H9 (cell line): ENCODE measurements around the gene TCFL5. TPM values are rescaled to one million over a fixed set of nuclear protein-coding genes. Genes with fewer than 3 reads are reported as not detected.
A peak's percentile ranks its signal among the peaks of the same experiment; 100 is the strongest.

Source experiments
- DNase-seq: peaks from one replicate; pipeline ENCODE4 v3.0.0-alpha.2; 2017
- H2AFZ ChIP-seq: one replicate; pipeline ENCODE4 v1.6.1; 2013; ENCODE audit warnings: mild to moderate bottlenecking, low read length, control low read depth, moderate library complexity
- H2AK5ac ChIP-seq: 2 replicates; pipeline ENCODE4 v1.6.1; 2013; ENCODE audit warnings: low read length, control low read depth, mixed read lengths; ENCODE audit not compliant: insufficient read length
- H2BK120ac ChIP-seq: one replicate; pipeline ENCODE4 v1.6.1; 2013; ENCODE audit warnings: low read depth, mild to moderate bottlenecking, low read length, control low read depth, inconsistent platforms; ENCODE audit not compliant: poor library complexity, severe bottlenecking
- H2BK12ac ChIP-seq: 2 replicates; pipeline ENCODE4 v1.6.1; 2013; ENCODE audit warnings: low read length, control low read depth, mixed read lengths, low read depth; ENCODE audit not compliant: insufficient read length
- H2BK15ac ChIP-seq: 2 replicates; pipeline ENCODE4 v1.6.1; 2013; ENCODE audit warnings: low read depth, low read length, control low read depth
- H2BK20ac ChIP-seq: one replicate; pipeline ENCODE4 v1.6.1; 2013; ENCODE audit warnings: low read depth, mild to moderate bottlenecking, low read length, control low read depth, inconsistent platforms; ENCODE audit not compliant: poor library complexity, severe bottlenecking
- H2BK5ac ChIP-seq: 2 replicates; pipeline ENCODE4 v1.6.1; 2013; ENCODE audit warnings: low read length, control low read depth, mixed read lengths; ENCODE audit not compliant: insufficient read length
- H3K14ac ChIP-seq: 2 replicates; pipeline ENCODE4 v1.6.1; 2013; ENCODE audit warnings: low read length, control low read depth; ENCODE audit not compliant: insufficient read depth
- H3K18ac ChIP-seq: 2 replicates; pipeline ENCODE4 v1.6.1; 2013; ENCODE audit warnings: low read depth, mild to moderate bottlenecking, mixed read lengths, low read length, control low read depth; ENCODE audit not compliant: insufficient read length
- H3K23ac ChIP-seq: 2 replicates; pipeline ENCODE4 v1.6.1; 2013; ENCODE audit warnings: low read length, control low read depth, mixed read lengths, low read depth; ENCODE audit not compliant: insufficient read length
- H3K23me2 ChIP-seq: 2 replicates; pipeline ENCODE4 v1.6.1; 2013; ENCODE audit warnings: low read depth, mild to moderate bottlenecking, mixed read lengths, low read length, control low read depth; ENCODE audit not compliant: insufficient read length, poor library complexity, severe bottlenecking
- H3K27ac ChIP-seq: 2 replicates; pipeline ENCODE4 v1.5.1; 2013; ENCODE audit warnings: low read length, control low read depth, mixed read lengths, low read depth; ENCODE audit not compliant: insufficient read length
- H3K27me3 ChIP-seq: 2 replicates; pipeline ENCODE4 v1.6.1; 2013; ENCODE audit warnings: low read length, control low read depth, inconsistent platforms; ENCODE audit not compliant: insufficient read depth
- H3K4ac ChIP-seq: 2 replicates; pipeline ENCODE4 v1.6.1; 2013; ENCODE audit warnings: low read depth, mild to moderate bottlenecking, control low read depth, inconsistent platforms, low read length, moderate library complexity
- H3K4me1 ChIP-seq: 2 replicates; pipeline ENCODE4 v1.6.1; 2013; ENCODE audit warnings: low read length, control low read depth, inconsistent platforms; ENCODE audit not compliant: insufficient read depth
- H3K4me2 ChIP-seq: 2 replicates; pipeline ENCODE4 v1.6.1; 2013; ENCODE audit warnings: low read length, control low read depth, mixed read lengths; ENCODE audit not compliant: insufficient read length, insufficient read depth
- H3K56ac ChIP-seq: 2 replicates; pipeline ENCODE4 v1.6.1; 2013; ENCODE audit warnings: low read depth, mild to moderate bottlenecking, mixed read lengths, low read length, control low read depth; ENCODE audit not compliant: insufficient read length
- H3K79me1 ChIP-seq: 2 replicates; pipeline ENCODE4 v1.6.1; 2013; ENCODE audit warnings: low read depth, mild to moderate bottlenecking, moderate library complexity, low read length, control low read depth, inconsistent platforms; ENCODE audit not compliant: insufficient read depth, poor library complexity, severe bottlenecking
- H3K79me2 ChIP-seq: 2 replicates; pipeline ENCODE4 v1.6.1; 2013; ENCODE audit warnings: low read length, control low read depth, inconsistent platforms; ENCODE audit not compliant: insufficient read depth
- H3K9ac ChIP-seq: 2 replicates; pipeline ENCODE4 v1.6.1; 2013; ENCODE audit warnings: low read length, control low read depth, mixed read lengths; ENCODE audit not compliant: insufficient read length; ENCODE audit errors: extremely low read depth
- H3K9me3 ChIP-seq: one replicate; pipeline ENCODE4 v1.6.1; 2013; ENCODE audit warnings: low read depth, low read length, inconsistent platforms; ENCODE audit not compliant: control insufficient read depth
- H3T11ph ChIP-seq: one replicate; pipeline ENCODE4 v1.6.1; 2013; ENCODE audit warnings: mild to moderate bottlenecking, low read length, control low read depth, inconsistent platforms
- H4K20me1 ChIP-seq: one replicate; pipeline ENCODE4 v1.6.1; 2013; ENCODE audit not compliant: control insufficient read depth, insufficient read length, insufficient read depth
- H4K5ac ChIP-seq: 2 replicates; pipeline ENCODE4 v1.6.1; 2013; ENCODE audit warnings: low read depth, mild to moderate bottlenecking, mixed read lengths, low read length, control low read depth; ENCODE audit not compliant: insufficient read length
- H4K8ac ChIP-seq: replicated peaks from 2 replicates; pipeline ENCODE4 v1.6.1; 2013; ENCODE audit warnings: low read length, control low read depth, mixed read lengths, low read depth; ENCODE audit not compliant: insufficient read length
- H4K91ac ChIP-seq: 2 replicates; pipeline ENCODE4 v1.6.1; 2013; ENCODE audit warnings: low read depth, mild to moderate bottlenecking, moderate library complexity, mixed read lengths, low read length, control low read depth; ENCODE audit not compliant: insufficient read length
- H3K27ac Mint-ChIP-seq, 3 experiments: 2 replicates in 2 of 3; 3 replicates in 1 of 3; pipeline ENCODE4 v1.8.0; 2020 to 2021; ENCODE audit warnings: mixed read lengths in 3 of 3, mild to moderate bottlenecking in 1 of 3, moderate library complexity in 1 of 3
- H3K27me3 Mint-ChIP-seq: 2 replicates; pipeline ENCODE4 v1.8.0; 2021; ENCODE audit warnings: low read depth, mild to moderate bottlenecking, moderate library complexity, mixed read lengths
- H3K36me3 Mint-ChIP-seq, 3 experiments: 2 replicates in 2 of 3; 3 replicates in 1 of 3; pipeline ENCODE4 v1.8.0; 2020 to 2021; ENCODE audit warnings: low read depth in 3 of 3, mixed read lengths in 3 of 3; ENCODE audit not compliant: insufficient read depth in 1 of 3
- H3K4me1 Mint-ChIP-seq, 2 experiments: 2 replicates each; pipeline ENCODE4 v1.8.0; 2020; ENCODE audit warnings: mixed read lengths in 2 of 2
- H3K4me3 Mint-ChIP-seq, 2 experiments: 2 replicates in 1 of 2; 3 replicates in 1 of 2; pipeline ENCODE4 v1.8.0; 2020 to 2021; ENCODE audit warnings: mild to moderate bottlenecking in 2 of 2, mixed read lengths in 2 of 2, moderate library complexity in 1 of 2
- H3K9me3 Mint-ChIP-seq, 2 experiments: 2 replicates in 1 of 2; 3 replicates in 1 of 2; pipeline ENCODE4 v1.8.0; 2020; ENCODE audit warnings: mild to moderate bottlenecking in 2 of 2, mixed read lengths in 2 of 2, moderate library complexity in 1 of 2
- WGBS: extraction: QIAGEN DNeasy Blood & Tissue Kit; methylation state at CpG from one replicate; pipeline ENCODE4 v1.1.7; 2013; ENCODE audit warnings: missing lambda C conversion rate, low lambda C conversion rate, mixed read lengths; ENCODE audit not compliant: insufficient read length; ENCODE audit errors: extremely low coverage; 5-methylcytosine and 5-hydroxymethylcytosine counted together
- total RNA-seq: library from RNA; stranded (reverse); gene quantifications from 2 replicates; pipeline ENCODE4 v1.2.1, GENCODE V29; 2021
- TF ChIP-seq, protein P1 (sequence below): fragments of 200-600 bp; sonication (generic); conservative IDR thresholded peaks from 3 replicates; pipeline ENCODE4 v1.8.0; 2021; ENCODE audit warnings: antibody characterized with exemption, mild to moderate bottlenecking

TCFL5 gene
- total RNA-seq, 1 experiment from 2014 or later = 16.4 TPM

DNA sequence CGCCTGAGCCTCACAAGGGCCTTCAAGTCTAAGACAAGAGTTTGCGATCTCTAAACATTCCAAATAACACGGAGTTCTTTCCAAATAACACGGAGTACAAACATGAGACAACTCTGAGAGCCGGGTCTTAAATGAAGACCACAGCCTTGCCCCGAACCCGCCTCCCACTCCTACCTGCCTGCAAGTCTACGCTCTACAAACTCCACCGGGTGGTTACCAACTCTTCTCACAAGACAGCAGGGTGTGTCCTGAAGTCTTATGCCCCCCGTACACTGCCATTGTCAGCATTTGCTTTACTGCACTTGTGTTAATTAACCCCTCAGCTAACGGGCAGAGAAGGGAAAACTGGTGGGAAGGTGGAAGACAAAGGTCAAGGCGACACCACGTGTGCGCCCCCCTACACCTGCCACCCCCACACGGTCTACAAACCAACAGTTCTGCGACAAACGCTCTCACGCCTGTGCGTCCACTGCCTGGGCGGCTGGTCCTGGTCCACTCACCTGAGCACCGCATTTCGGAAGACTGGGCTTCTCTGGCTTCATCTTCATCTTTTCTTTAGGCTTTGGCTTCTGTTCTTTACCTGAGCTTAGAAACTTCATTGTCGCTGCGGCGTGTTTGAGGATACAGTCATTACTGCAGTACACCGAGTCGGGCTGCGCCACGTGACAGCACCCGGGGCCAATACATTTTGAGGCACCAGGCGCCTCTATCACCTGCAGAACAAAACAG, 45.2 kb upstream of the TCFL5 start:
- no peaks in the 10 kb centered on the region for H3K27me3 Mint-ChIP-seq
- H3K4ac ChIP-seq = no peak overlapping the region
- no peak overlapping the region for H3K56ac ChIP-seq
- no peak overlapping the region for H3T11ph ChIP-seq
- H3K4me3 Mint-ChIP-seq = peak overlapping the region in 1 of 2 experiments; percentile 46; a peak in 2 of 5 replicates
- no peak overlapping the region for H3K27ac ChIP-seq
- H2AFZ ChIP-seq = no peak overlapping the region
- H4K91ac ChIP-seq = no peak overlapping the region
- H3K27me3 ChIP-seq = no peaks in the 10 kb centered on the region
- H3K18ac ChIP-seq = no peak overlapping the region
- peaks cover 23% of the 10 kb centered on the region; the same call in 1 of the 2 replicates for H3K79me2 ChIP-seq
- H2AK5ac ChIP-seq = no peak overlapping the region
- H3K79me1 ChIP-seq = peaks cover 17% of the 10 kb centered on the region
- no peak overlapping the region for H2BK12ac ChIP-seq
- peaks cover 76 to 100% (median 99%) of the 10 kb centered on the region in 3 experiments for H3K36me3 Mint-ChIP-seq
- no peak overlapping the region for H2BK15ac ChIP-seq
- no peak overlapping the region for H3K23ac ChIP-seq
- H4K20me1 ChIP-seq = peaks cover 2% of the 10 kb centered on the region
- no peaks in the 10 kb centered on the region for H3K23me2 ChIP-seq
- peak overlapping the region in 1 of 3 experiments; percentile 90; a peak in 2 of 7 replicates for H3K27ac Mint-ChIP-seq
- WGBS = no CpG with 5 or more reads among the region's 31 CpGs
- H2BK120ac ChIP-seq = no peak overlapping the region
- DNase-seq = no peak
- H2BK20ac ChIP-seq = no peak overlapping the region
- no peaks in the 10 kb centered on the region for H3K4me1 ChIP-seq
- no peak overlapping the region for H3K14ac ChIP-seq
- no peak overlapping the region for H4K5ac ChIP-seq
- TF ChIP-seq, protein P1, sequence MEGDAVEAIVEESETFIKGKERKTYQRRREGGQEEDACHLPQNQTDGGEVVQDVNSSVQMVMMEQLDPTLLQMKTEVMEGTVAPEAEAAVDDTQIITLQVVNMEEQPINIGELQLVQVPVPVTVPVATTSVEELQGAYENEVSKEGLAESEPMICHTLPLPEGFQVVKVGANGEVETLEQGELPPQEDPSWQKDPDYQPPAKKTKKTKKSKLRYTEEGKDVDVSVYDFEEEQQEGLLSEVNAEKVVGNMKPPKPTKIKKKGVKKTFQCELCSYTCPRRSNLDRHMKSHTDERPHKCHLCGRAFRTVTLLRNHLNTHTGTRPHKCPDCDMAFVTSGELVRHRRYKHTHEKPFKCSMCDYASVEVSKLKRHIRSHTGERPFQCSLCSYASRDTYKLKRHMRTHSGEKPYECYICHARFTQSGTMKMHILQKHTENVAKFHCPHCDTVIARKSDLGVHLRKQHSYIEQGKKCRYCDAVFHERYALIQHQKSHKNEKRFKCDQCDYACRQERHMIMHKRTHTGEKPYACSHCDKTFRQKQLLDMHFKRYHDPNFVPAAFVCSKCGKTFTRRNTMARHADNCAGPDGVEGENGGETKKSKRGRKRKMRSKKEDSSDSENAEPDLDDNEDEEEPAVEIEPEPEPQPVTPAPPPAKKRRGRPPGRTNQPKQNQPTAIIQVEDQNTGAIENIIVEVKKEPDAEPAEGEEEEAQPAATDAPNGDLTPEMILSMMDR = no peak
- H3K4me2 ChIP-seq = no peak overlapping the region
- H3K9me3 ChIP-seq = no peaks in the 10 kb centered on the region
- H3K4me1 Mint-ChIP-seq = peaks cover 0 to 3% of the 10 kb centered on the region in 2 experiments; a peak in 2 of 4 replicates
- no peak overlapping the region for H4K8ac ChIP-seq
- H2BK5ac ChIP-seq = no peak overlapping the region
- H3K9me3 Mint-ChIP-seq = no peaks in the 10 kb centered on the region
- H3K9ac ChIP-seq = no peak overlapping the region
